Measurements from ENCODE around the gene SH3RF3. TPM values are rescaled to one million over a fixed set of nuclear protein-coding genes. Genes with fewer than 3 reads are reported as not detected.
A peak's percentile ranks its signal among the peaks of the same experiment; 100 is the strongest.

The SH3RF3 gene
- total RNA-seq, 2 experiments from 2014 or later = 1.8 to 2.0 TPM

- H3K27me3 Mint-ChIP-seq (ENCODE audit: low read depth) = no peaks in the 10 kb centered on the region
- no peaks in the 10 kb centered on the region for H3K36me3 Mint-ChIP-seq (ENCODE audit: low read depth)
- no peaks in the 10 kb centered on the region for H3K9me3 Mint-ChIP-seq
- no peak for DNase-seq
- CTCF ChIA-PET = no interaction called here
- peak overlapping the region; percentile 59 for H3K27ac Mint-ChIP-seq
- H3K4me1 Mint-ChIP-seq (ENCODE audit: low read depth) = peaks cover 19% of the 10 kb centered on the region
- H3K4me3 Mint-ChIP-seq = no peak overlapping the region
- intact Hi-C loops (cut with micrococcal nuclease) = loop anchor here (5.0 to 10.0 kb wide), 2 partner anchors 59 to 268 kb away; partner anchors contain the start of gene SH3RF3
Observed at GRCh38 chr2:109395494-109396201, 266.6 kb downstream of the SH3RF3 start.

- no peaks in the 10 kb centered on the region for H3K36me3 Mint-ChIP-seq (ENCODE audit: low read depth)
- H3K27me3 Mint-ChIP-seq (ENCODE audit: low read depth) = no peaks in the 10 kb centered on the region
- H3K27ac Mint-ChIP-seq = peak overlapping the region; percentile 59
- H3K4me3 Mint-ChIP-seq = no peak overlapping the region
- no peaks in the 10 kb centered on the region for H3K9me3 Mint-ChIP-seq
- DNase-seq = peak; percentile 61
- CTCF ChIA-PET = no interaction called here
- peaks cover 19% of the 10 kb centered on the region for H3K4me1 Mint-ChIP-seq (ENCODE audit: low read depth)
- intact Hi-C loops (cut with micrococcal nuclease) = loop anchor here (5.0 to 10.0 kb wide), 2 partner anchors 58 to 269 kb away; partner anchors contain the start of gene SH3RF3
Observed at GRCh38 chr2:109396202-109397180, 267.5 kb downstream of the SH3RF3 start.

- no peaks in the 10 kb centered on the region for H3K9me3 Mint-ChIP-seq
- intact Hi-C loops (cut with micrococcal nuclease) = loop anchor here (5.0 to 10.0 kb wide), 2 partner anchors 57 to 271 kb away; partner anchors contain the start of gene SH3RF3
- CTCF ChIA-PET = no interaction called here
Observed at GRCh38 chr2:109397893-109398292, 268.9 kb downstream of the SH3RF3 start.

GRCh38 chr2:109398366-109399015 is 269.5 kb downstream of the SH3RF3 start:
- no peak for DNase-seq
- peaks cover 27% of the 10 kb centered on the region for H3K4me1 Mint-ChIP-seq (ENCODE audit: low read depth)
- CTCF ChIA-PET = interaction anchor here (0.6 to 1.5 kb wide), 2 partner anchors 270 to 544 kb away, joined by 3 read pairs; no protein-coding TSS in a partner anchor
- H3K36me3 Mint-ChIP-seq (ENCODE audit: low read depth) = no peaks in the 10 kb centered on the region
- H3K27ac Mint-ChIP-seq = no peak overlapping the region
- no peaks in the 10 kb centered on the region for H3K9me3 Mint-ChIP-seq
- intact Hi-C loops (cut with micrococcal nuclease) = loop anchor here (5.0 to 10.0 kb wide), 2 partner anchors 56 to 271 kb away; partner anchors contain the start of gene SH3RF3
- no peak overlapping the region for H3K4me3 Mint-ChIP-seq
- H3K27me3 Mint-ChIP-seq (ENCODE audit: low read depth) = no peaks in the 10 kb centered on the region

More at GRCh38 chr2:109397893-109398292, 268.9 kb downstream of the SH3RF3 start:
- DNase-seq = no peak
- H3K36me3 Mint-ChIP-seq (ENCODE audit: low read depth) = no peaks in the 10 kb centered on the region
- no peak overlapping the region for H3K27ac Mint-ChIP-seq
- no peaks in the 10 kb centered on the region for H3K27me3 Mint-ChIP-seq (ENCODE audit: low read depth)
- no peak overlapping the region for H3K4me3 Mint-ChIP-seq
- peaks cover 22% of the 10 kb centered on the region for H3K4me1 Mint-ChIP-seq (ENCODE audit: low read depth)

GRCh38 chr2:109399066-109399465 is 270.1 kb downstream of the SH3RF3 start:
- Mint-ChIP-seq H3K9me3 (no peaks in the 10 kb centered on the region), H3K4me1 (ENCODE audit: low read depth) (peaks cover 31% of the 10 kb centered on the region), H3K27me3 (ENCODE audit: low read depth) (no peaks in the 10 kb centered on the region), H3K27ac (no peak overlapping the region), H3K4me3 (no peak overlapping the region), H3K36me3 (ENCODE audit: low read depth) (no peaks in the 10 kb centered on the region)
- DNase-seq = no peak
- CTCF ChIA-PET = interaction anchor here (0.6 to 1.5 kb wide), 2 partner anchors 271 to 545 kb away, joined by 3 read pairs; no protein-coding TSS in a partner anchor
- intact Hi-C loops (cut with micrococcal nuclease) = loop anchor here (5.0 to 10.0 kb wide), 2 partner anchors 56 to 272 kb away; partner anchors contain the start of gene SH3RF3

GRCh38 chr2:109400102-109400501 is 271.1 kb downstream of the SH3RF3 start:
- DNase-seq = no peak
- intact Hi-C loops (cut with micrococcal nuclease) = no loop called here

GRCh38 chr2:109401370-109401769 is 272.4 kb downstream of the SH3RF3 start:
- DNase-seq = no peak
- Mint-ChIP-seq H3K27ac (no peak overlapping the region), H3K9me3 (no peaks in the 10 kb centered on the region), H3K36me3 (ENCODE audit: low read depth) (no peaks in the 10 kb centered on the region), H3K4me1 (ENCODE audit: low read depth) (peaks cover 23% of the 10 kb centered on the region), H3K4me3 (no peak overlapping the region), H3K27me3 (ENCODE audit: low read depth) (no peaks in the 10 kb centered on the region)
- intact Hi-C loops (cut with micrococcal nuclease) = no loop called here
- CTCF ChIA-PET = interaction anchor here (0.5 kb wide), 1 partner anchor 8 kb away, joined by 5 read pairs; no protein-coding TSS in a partner anchor

More at GRCh38 chr2:109400102-109400501, 271.1 kb downstream of the SH3RF3 start:
- H3K4me1 Mint-ChIP-seq (ENCODE audit: low read depth) = peaks cover 31% of the 10 kb centered on the region
- H3K36me3 Mint-ChIP-seq (ENCODE audit: low read depth) = no peaks in the 10 kb centered on the region
- no peak overlapping the region for H3K4me3 Mint-ChIP-seq
- no peaks in the 10 kb centered on the region for H3K9me3 Mint-ChIP-seq
- H3K27ac Mint-ChIP-seq = no peak overlapping the region
- H3K27me3 Mint-ChIP-seq (ENCODE audit: low read depth) = no peaks in the 10 kb centered on the region
- CTCF ChIA-PET = interaction anchor here (1.5 kb wide), 1 partner anchor 272 kb away, joined by 3 read pairs; no protein-coding TSS in a partner anchor

GRCh38 chr2:109402180-109402579 is 273.2 kb downstream of the SH3RF3 start:
- Mint-ChIP-seq H3K27ac (no peak overlapping the region), H3K9me3 (no peaks in the 10 kb centered on the region), H3K36me3 (ENCODE audit: low read depth) (no peaks in the 10 kb centered on the region), H3K4me1 (ENCODE audit: low read depth) (peaks cover 16% of the 10 kb centered on the region), H3K27me3 (ENCODE audit: low read depth) (no peaks in the 10 kb centered on the region), H3K4me3 (no peak overlapping the region)
- CTCF ChIA-PET = no interaction called here
- intact Hi-C loops (cut with micrococcal nuclease) = no loop called here
- DNase-seq = no peak

- Mint-ChIP-seq H3K27ac (no peak overlapping the region), H3K27me3 (ENCODE audit: low read depth) (no peaks in the 10 kb centered on the region), H3K4me3 (no peak overlapping the region), H3K36me3 (ENCODE audit: low read depth) (no peaks in the 10 kb centered on the region), H3K9me3 (no peaks in the 10 kb centered on the region), H3K4me1 (ENCODE audit: low read depth) (peaks cover 11% of the 10 kb centered on the region)
- peak; percentile 34 for DNase-seq
- intact Hi-C loops (cut with micrococcal nuclease) = no loop called here
- CTCF ChIA-PET = no interaction called here
Observed at GRCh38 chr2:109402980-109403840, 274.2 kb downstream of the SH3RF3 start.

- intact Hi-C loops (cut with micrococcal nuclease) = no loop called here
- no peak for DNase-seq
- Mint-ChIP-seq H3K9me3 (no peaks in the 10 kb centered on the region), H3K36me3 (ENCODE audit: low read depth) (no peaks in the 10 kb centered on the region), H3K27ac (no peak overlapping the region), H3K27me3 (ENCODE audit: low read depth) (no peaks in the 10 kb centered on the region), H3K4me3 (no peak overlapping the region), H3K4me1 (ENCODE audit: low read depth) (peaks cover 11% of the 10 kb centered on the region)
- CTCF ChIA-PET = interaction anchor here (1.0 kb wide), 1 partner anchor 106 kb away, joined by 3 read pairs; no protein-coding TSS in a partner anchor
Observed at GRCh38 chr2:109403841-109404201, 274.8 kb downstream of the SH3RF3 start.

- H3K9me3 Mint-ChIP-seq = no peaks in the 10 kb centered on the region
- H3K27ac Mint-ChIP-seq = no peak overlapping the region
- H3K27me3 Mint-ChIP-seq (ENCODE audit: low read depth) = no peaks in the 10 kb centered on the region
- CTCF ChIA-PET = interaction anchor here (1.0 kb wide), 1 partner anchor 106 kb away, joined by 3 read pairs; no protein-coding TSS in a partner anchor
- no peak overlapping the region for H3K4me3 Mint-ChIP-seq
- DNase-seq = no peak
- intact Hi-C loops (cut with micrococcal nuclease) = no loop called here
- peaks cover 11% of the 10 kb centered on the region for H3K4me1 Mint-ChIP-seq (ENCODE audit: low read depth)
- no peaks in the 10 kb centered on the region for H3K36me3 Mint-ChIP-seq (ENCODE audit: low read depth)
Observed at GRCh38 chr2:109404681-109405080, 275.7 kb downstream of the SH3RF3 start.
